Measurements from ENCODE around the gene CCDC149. TPM values are rescaled to one million over a fixed set of nuclear protein-coding genes. Genes with fewer than 3 reads are reported as not detected.

The CCDC149 gene
- total RNA-seq, 2 donors from 2014 or later = 4.9 to 5.5 TPM

DNA sequence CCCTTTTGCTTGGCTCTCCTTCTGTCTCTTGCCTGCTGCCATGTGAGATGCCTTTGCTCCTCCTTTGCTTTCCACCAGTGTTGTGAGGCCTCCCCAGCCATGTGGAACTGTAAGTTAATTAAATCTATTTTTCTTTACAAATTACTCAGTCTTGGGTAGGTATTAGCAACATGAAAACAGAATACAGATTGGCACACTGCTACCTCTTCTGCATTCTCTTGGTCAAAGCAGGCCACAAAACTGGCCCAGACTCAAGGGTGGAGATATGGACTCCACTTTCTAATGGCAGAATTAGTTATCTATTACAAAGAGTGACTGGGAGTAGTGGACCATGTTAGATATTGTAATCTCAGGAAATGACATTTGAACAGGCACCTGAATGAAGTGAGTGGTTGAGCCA, 21.5 kb upstream of the CCDC149 start:
- H3K4me1 ChIP-seq (ENCODE audit: control insufficient read depth, insufficient read depth, low read length) = no peaks in the 10 kb centered on the region
- no peak overlapping the region for H3K9ac ChIP-seq (ENCODE audit: extremely low read depth, low read length, poor library complexity, severe bottlenecking)
- peaks cover 3% of the 10 kb centered on the region for H3K36me3 Mint-ChIP-seq (ENCODE audit: low read depth)
- no peaks in the 10 kb centered on the region for H3K36me3 ChIP-seq (ENCODE audit: control insufficient read depth, insufficient read depth, low read length)
- peaks cover 62% of the 10 kb centered on the region for H3K27me3 Mint-ChIP-seq (ENCODE audit: insufficient read depth)
- no peak for DNase-seq
- H3K27ac Mint-ChIP-seq = no peak overlapping the region
- no peak overlapping the region for H3K27ac ChIP-seq (ENCODE audit: low read depth, low read length)
- TF ChIP-seq, protein P1, sequence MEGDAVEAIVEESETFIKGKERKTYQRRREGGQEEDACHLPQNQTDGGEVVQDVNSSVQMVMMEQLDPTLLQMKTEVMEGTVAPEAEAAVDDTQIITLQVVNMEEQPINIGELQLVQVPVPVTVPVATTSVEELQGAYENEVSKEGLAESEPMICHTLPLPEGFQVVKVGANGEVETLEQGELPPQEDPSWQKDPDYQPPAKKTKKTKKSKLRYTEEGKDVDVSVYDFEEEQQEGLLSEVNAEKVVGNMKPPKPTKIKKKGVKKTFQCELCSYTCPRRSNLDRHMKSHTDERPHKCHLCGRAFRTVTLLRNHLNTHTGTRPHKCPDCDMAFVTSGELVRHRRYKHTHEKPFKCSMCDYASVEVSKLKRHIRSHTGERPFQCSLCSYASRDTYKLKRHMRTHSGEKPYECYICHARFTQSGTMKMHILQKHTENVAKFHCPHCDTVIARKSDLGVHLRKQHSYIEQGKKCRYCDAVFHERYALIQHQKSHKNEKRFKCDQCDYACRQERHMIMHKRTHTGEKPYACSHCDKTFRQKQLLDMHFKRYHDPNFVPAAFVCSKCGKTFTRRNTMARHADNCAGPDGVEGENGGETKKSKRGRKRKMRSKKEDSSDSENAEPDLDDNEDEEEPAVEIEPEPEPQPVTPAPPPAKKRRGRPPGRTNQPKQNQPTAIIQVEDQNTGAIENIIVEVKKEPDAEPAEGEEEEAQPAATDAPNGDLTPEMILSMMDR (conservative IDR thresholded peaks at IDR 0.05) = no peak
- H3K4me1 Mint-ChIP-seq = peaks cover 5% of the 10 kb centered on the region
- peaks cover 58% of the 10 kb centered on the region for H3K9me3 Mint-ChIP-seq
- peaks cover 50% of the 10 kb centered on the region for H3K9me3 ChIP-seq (ENCODE audit: control insufficient read depth, low read length)
- H3K27me3 ChIP-seq (ENCODE audit: control insufficient read depth, insufficient read depth, low read length, poor library complexity, severe bottlenecking) = peaks cover 20% of the 10 kb centered on the region
- H3K4me3 ChIP-seq (ENCODE audit: low read length) = no peak overlapping the region
- no peak overlapping the region for H3K4me3 Mint-ChIP-seq

DNA sequence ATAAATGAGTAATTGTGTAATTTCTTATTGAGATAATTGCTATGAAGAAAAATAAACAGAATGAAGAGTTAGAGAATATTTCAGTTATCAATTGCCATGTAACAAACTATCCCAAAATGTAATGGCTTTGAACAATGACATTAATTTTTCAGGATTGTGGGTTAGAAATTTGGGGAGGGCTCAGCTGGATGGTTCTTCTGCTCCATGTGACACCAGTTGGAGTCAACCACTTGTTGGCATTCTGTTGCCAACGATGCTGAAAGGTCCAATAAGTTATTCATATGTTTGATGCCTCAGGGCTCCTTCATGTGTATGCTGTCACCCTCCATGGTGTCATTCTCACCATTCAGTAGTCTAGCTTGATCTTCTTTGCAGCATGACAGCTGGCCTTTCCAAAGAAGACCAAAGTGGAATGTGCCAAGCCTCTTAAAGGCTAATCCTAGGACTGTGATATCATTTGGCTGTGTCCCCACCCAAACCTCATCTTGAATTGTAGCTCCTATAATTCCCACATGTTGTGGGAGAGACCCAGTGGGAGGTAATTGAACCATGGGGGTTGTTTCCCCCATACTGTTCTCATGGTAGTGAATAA, 20.9 kb upstream of the CCDC149 start:
- H3K27ac Mint-ChIP-seq = no peak overlapping the region
- 86 to 93% methylated on average over 1 of the region's 1 CpG for WGBS, 2 experiments (ENCODE audit: insufficient coverage in 1 of 2, insufficient read length in 1 of 2)

DNA sequence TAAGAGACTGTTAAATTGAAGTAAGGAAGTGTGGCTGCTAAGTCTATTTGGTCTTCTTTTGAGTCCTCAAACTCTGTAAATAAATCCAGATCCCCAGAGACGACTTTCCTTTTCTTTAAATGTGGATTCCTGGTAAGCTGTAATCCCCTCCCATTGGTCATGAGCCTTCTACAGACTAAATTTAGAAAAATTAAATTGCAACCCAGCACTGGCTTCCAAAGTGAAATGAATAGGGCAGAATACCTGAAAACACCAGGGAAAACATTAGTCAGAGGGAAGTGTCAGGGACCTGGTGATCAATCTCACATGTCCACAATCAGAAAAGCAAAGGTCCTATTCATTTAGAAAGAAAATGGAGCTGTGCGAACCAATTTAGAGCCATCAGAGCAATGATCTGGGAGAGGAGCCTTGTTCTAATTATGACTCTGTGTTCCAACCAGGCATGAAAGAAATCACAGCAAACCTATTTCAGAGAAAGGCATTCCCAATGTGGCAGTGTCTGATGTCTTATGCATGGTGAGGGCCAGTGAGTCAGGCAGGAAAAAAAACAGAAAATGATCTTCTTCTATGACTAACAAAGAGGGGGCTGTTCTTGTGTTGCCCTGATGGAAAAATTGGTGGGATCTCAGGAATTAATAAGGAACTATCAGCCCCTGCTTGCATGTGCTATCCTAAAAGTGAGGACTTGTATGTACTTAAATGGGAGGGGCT, 19.8 kb upstream of the CCDC149 start:
- no peak for DNase-seq
- WGBS, 2 experiments (ENCODE audit: insufficient coverage in 1 of 2, insufficient read length in 1 of 2) = 74 to 80% methylated on average over 2 of the region's 2 CpGs
- Histone ChIP-seq H3K36me3 (ENCODE audit: control insufficient read depth, insufficient read depth, low read length) (no peaks in the 10 kb centered on the region), H3K4me1 (ENCODE audit: control insufficient read depth, insufficient read depth, low read length) (no peaks in the 10 kb centered on the region), H3K9ac (ENCODE audit: extremely low read depth, low read length, poor library complexity, severe bottlenecking) (no peak overlapping the region), H3K27ac (ENCODE audit: low read depth, low read length) (no peak overlapping the region), H3K27me3 (ENCODE audit: control insufficient read depth, insufficient read depth, low read length, poor library complexity, severe bottlenecking) (peaks cover 37% of the 10 kb centered on the region), H3K4me3 (ENCODE audit: low read length) (no peak overlapping the region), H3K9me3 (ENCODE audit: control insufficient read depth, low read length) (peaks cover 43% of the 10 kb centered on the region)
- TF ChIP-seq, protein P1 (conservative IDR thresholded peaks at IDR 0.05) = no peak
- Mint-ChIP-seq H3K4me3 (no peak overlapping the region), H3K27ac (no peak overlapping the region), H3K36me3 (ENCODE audit: low read depth) (peaks cover 1% of the 10 kb centered on the region), H3K4me1 (peaks cover 8% of the 10 kb centered on the region), H3K9me3 (peaks cover 41% of the 10 kb centered on the region), H3K27me3 (ENCODE audit: insufficient read depth) (peaks cover 65% of the 10 kb centered on the region)

More for the DNA sequence above, 20.9 kb upstream of the CCDC149 start:
- Histone ChIP-seq H3K9ac (ENCODE audit: extremely low read depth, low read length, poor library complexity, severe bottlenecking) (no peak overlapping the region), H3K4me3 (ENCODE audit: low read length) (no peak overlapping the region), H3K4me1 (ENCODE audit: control insufficient read depth, insufficient read depth, low read length) (no peaks in the 10 kb centered on the region), H3K9me3 (ENCODE audit: control insufficient read depth, low read length) (peaks cover 50% of the 10 kb centered on the region), H3K27me3 (ENCODE audit: control insufficient read depth, insufficient read depth, low read length, poor library complexity, severe bottlenecking) (peaks cover 25% of the 10 kb centered on the region), H3K27ac (ENCODE audit: low read depth, low read length) (no peak overlapping the region), H3K36me3 (ENCODE audit: control insufficient read depth, insufficient read depth, low read length) (no peaks in the 10 kb centered on the region)
- Mint-ChIP-seq H3K4me3 (no peak overlapping the region), H3K27me3 (ENCODE audit: insufficient read depth) (peaks cover 63% of the 10 kb centered on the region), H3K9me3 (peaks cover 53% of the 10 kb centered on the region), H3K36me3 (ENCODE audit: low read depth) (peaks cover 3% of the 10 kb centered on the region), H3K4me1 (peaks cover 5% of the 10 kb centered on the region)
- TF ChIP-seq, protein P1 (conservative IDR thresholded peaks at IDR 0.05) = no peak
- DNase-seq = no peak
